Measurements from ENCODE around the gene PIH1D1. TPM values are rescaled to one million over a fixed set of nuclear protein-coding genes. Genes with fewer than 3 reads are reported as not detected.

The PIH1D1 gene
- total and polyA plus RNA-seq, 10 of the 15 experiments (the other 5 are each of a cell fraction or from before 2014, with no cell fraction given), result 16.1 to 153 (median 106) TPM

DNA sequence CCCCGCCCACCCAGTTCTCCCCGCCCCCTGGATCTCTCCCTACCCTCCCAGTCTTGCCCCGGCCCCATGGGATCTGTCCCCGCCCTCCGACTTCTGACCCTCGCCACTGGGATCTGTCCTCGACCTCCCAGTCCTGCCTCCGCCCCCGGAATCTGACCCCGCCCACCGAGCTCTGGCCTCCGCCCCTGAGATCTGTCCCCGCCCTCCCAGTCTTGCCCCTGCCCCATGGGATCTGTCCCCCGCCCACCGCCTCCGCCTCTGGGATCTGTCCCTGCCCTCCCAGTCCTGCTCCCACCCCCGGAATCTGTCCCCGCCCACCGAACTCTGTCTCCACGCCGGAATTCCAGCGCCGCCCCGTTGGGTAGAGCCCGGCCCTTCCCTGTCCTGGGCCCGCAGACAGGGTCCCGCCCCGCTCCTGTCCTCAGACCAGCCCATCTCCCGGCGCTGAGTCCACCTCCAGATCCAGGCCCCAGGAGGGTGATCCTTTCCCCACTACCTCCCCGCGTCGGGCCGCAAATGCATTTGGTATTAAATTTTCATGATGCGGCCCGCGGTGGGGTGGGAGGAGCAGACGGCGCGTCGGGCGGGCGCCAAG is 8.7 kb downstream of the PIH1D1 start:
- Histone ChIP-seq H3K4me3 (peak overlapping the region; percentile 81), H3K4me2 (ENCODE audit: control insufficient read depth, insufficient read depth) (peak overlapping the region; percentile 62), H3K27me3 (replicated peaks in 1 of 2; ENCODE audit: control insufficient read depth in 2 of 2, insufficient read depth in 2 of 2, low read length in 1 of 2) (peaks cover 9 to 23% of the 10 kb centered on the region in 2 experiments), H3K79me2 (ENCODE audit: control insufficient read depth, insufficient read depth, low read length) (no peaks in the 10 kb centered on the region), H3K36me3 (ENCODE audit: control insufficient read depth in 2 of 2, insufficient read depth in 2 of 2, low read length in 1 of 2) (peaks cover 0 to 3% of the 10 kb centered on the region in 2 experiments; a peak in 2 of 4 replicates), H3K9ac (ENCODE audit: control insufficient read depth, insufficient read depth, low read length) (peak overlapping the region; percentile 5; the same call in 1 of the 2 replicates), H2AFZ (ENCODE audit: control insufficient read depth, low read depth, low read length) (peak overlapping the region; percentile 76), H4K20me1 (ENCODE audit: control insufficient read depth, insufficient read depth) (no peaks in the 10 kb centered on the region), H3K4me1 (ENCODE audit: control insufficient read depth, insufficient read depth, low read length) (no peaks in the 10 kb centered on the region), H3K9me3 (replicated peaks; ENCODE audit: control insufficient read depth, insufficient read depth, low read length) (no peaks in the 10 kb centered on the region), H3K27ac (ENCODE audit: control insufficient read depth, insufficient read depth) (no peak overlapping the region; the same call in 1 of the 2 replicates)
- in situ Hi-C loops (cut with MboI) (no loop called here), intact Hi-C loops (cut with micrococcal nuclease; ENCODE audit: unreplicated experiment) (loop anchor here (1.0 kb wide), 7 partner anchors 27 to 217 kb away; partner anchors contain the start of gene FLT3LG)
- no peak for TF ChIP-seq FOXK2 (IDR thresholded peaks at IDR 0.05)
- TF ChIP-seq EGR1 (IDR thresholded peaks at IDR 0.05; ENCODE audit: borderline replicate concordance in 1 of 2, low read depth in 2 of 2, low read length in 2 of 2), result peak in 1 of 2 experiments; percentile 78; a peak in 1 of 3 replicates
- ATAC-seq (peak; percentile 68), FAIRE-seq (no peak), DNase-seq (ENCODE audit: low read depth, low spot score) (no peak)
- ChIA-PET CTCF (interaction anchor here (0.6 to 4.9 kb wide), 12 partner anchors 9 to 218 kb away, joined by 3 to 47 read pairs (median 4); partner anchors contain the start of genes ALDH16A1 and PIH1D1), POLR2A (interaction anchor here (1.0 to 1.5 kb wide), 4 partner anchors 9 to 52 kb away, joined by 3 to 5 read pairs (median 4); partner anchors contain the start of gene PIH1D1), RAD21 (ENCODE audit: unreplicated experiment) (interaction anchor here (0.5 to 1.8 kb wide), 12 partner anchors 9 to 249 kb away, joined by 3 to 15 read pairs (median 4); partner anchors contain the start of genes PIH1D1 and SCAF1), SMC1A (ENCODE audit: uncharacterized antibody, unreplicated experiment) (interaction anchor here (1.5 to 3.0 kb wide), 4 partner anchors 27 to 217 kb away, joined by 4 to 14 read pairs (median 4); no protein-coding TSS in a partner anchor)
- under 1% methylated on average over 15 of the region's 43 CpGs for WGBS (ENCODE audit: insufficient coverage, insufficient replicate concordance, low lambda C conversion rate, missing lambda C conversion rate)
- no TSS peak for BruUV-seq (replicated peaks)

DNA sequence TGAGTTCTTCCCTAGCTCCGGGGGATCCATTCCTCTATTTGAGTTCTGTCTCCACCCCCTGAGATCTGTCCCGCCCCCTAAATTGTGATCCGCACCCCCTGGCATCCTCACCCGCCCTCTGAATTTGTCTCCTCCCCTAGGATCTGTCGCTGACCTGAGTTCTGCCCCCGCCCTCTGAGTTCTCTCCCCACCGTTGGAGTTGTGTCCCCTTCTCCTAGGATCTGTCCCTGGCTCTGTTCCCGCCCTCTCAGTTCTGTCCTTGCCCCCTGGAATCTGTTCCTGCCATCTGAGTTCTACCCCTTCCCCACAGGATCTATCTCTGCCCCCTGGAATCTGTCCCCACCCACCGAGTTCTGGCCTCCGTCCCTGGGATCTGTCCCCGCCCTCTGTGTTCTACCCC is 9.3 kb downstream of the PIH1D1 start:
- Histone ChIP-seq H3K27ac (ENCODE audit: control insufficient read depth, insufficient read depth) (no peak overlapping the region), H3K4me2 (ENCODE audit: control insufficient read depth, insufficient read depth) (no peak overlapping the region), H3K4me1 (ENCODE audit: control insufficient read depth, insufficient read depth, low read length) (no peaks in the 10 kb centered on the region), H3K9me3 (replicated peaks; ENCODE audit: control insufficient read depth, insufficient read depth, low read length) (no peaks in the 10 kb centered on the region), H3K4me3 (peak overlapping the region; percentile 81; the same call in 1 of the 2 replicates), H4K20me1 (ENCODE audit: control insufficient read depth, insufficient read depth) (no peaks in the 10 kb centered on the region), H3K9ac (ENCODE audit: control insufficient read depth, insufficient read depth, low read length) (no peak overlapping the region), H3K27me3 (replicated peaks in 1 of 2; ENCODE audit: control insufficient read depth in 2 of 2, insufficient read depth in 2 of 2, low read length in 1 of 2) (peaks cover 9 to 23% of the 10 kb centered on the region in 2 experiments), H3K79me2 (ENCODE audit: control insufficient read depth, insufficient read depth, low read length) (no peaks in the 10 kb centered on the region), H3K36me3 (ENCODE audit: control insufficient read depth in 2 of 2, insufficient read depth in 2 of 2, low read length in 1 of 2) (peaks cover 0 to 3% of the 10 kb centered on the region in 2 experiments; a peak in 1 of 4 replicates), H2AFZ (ENCODE audit: control insufficient read depth, low read depth, low read length) (no peak overlapping the region)
- ChIA-PET CTCF (interaction anchor here (0.6 to 4.9 kb wide), 9 partner anchors 11 to 217 kb away, joined by 3 to 47 read pairs (median 4); partner anchors contain the start of gene ALDH16A1), RAD21 (ENCODE audit: unreplicated experiment) (interaction anchor here (0.5 to 1.8 kb wide), 12 partner anchors 10 to 249 kb away, joined by 3 to 15 read pairs (median 4); partner anchors contain the start of genes PIH1D1 and SCAF1), POLR2A (interaction anchor here (1.0 to 1.5 kb wide), 4 partner anchors 10 to 51 kb away, joined by 3 to 5 read pairs (median 4); partner anchors contain the start of gene PIH1D1), SMC1A (ENCODE audit: uncharacterized antibody, unreplicated experiment) (interaction anchor here (1.5 to 3.0 kb wide), 4 partner anchors 28 to 216 kb away, joined by 4 to 14 read pairs (median 4); no protein-coding TSS in a partner anchor)
- no peak for TF ChIP-seq CBX3 (IDR thresholded peaks at IDR 0.05; ENCODE audit: borderline replicate concordance, low read depth)
- no peak for TF ChIP-seq CHD4 (IDR thresholded peaks at IDR 0.05)
- no peak for TF ChIP-seq SPI1 (IDR thresholded peaks at IDR 0.05; ENCODE audit: borderline replicate concordance, insufficient read depth, low read depth, low read length)
- TF ChIP-seq PAX8 (IDR thresholded peaks at IDR 0.05), result no peak
- TF ChIP-seq STAT1 (conservative IDR thresholded peaks at IDR 0.05), result no peak
- no peak for TF ChIP-seq POLR2AphosphoS5 (IDR thresholded peaks at IDR 0.05; ENCODE audit: low read length)
- TF ChIP-seq, protein P1, sequence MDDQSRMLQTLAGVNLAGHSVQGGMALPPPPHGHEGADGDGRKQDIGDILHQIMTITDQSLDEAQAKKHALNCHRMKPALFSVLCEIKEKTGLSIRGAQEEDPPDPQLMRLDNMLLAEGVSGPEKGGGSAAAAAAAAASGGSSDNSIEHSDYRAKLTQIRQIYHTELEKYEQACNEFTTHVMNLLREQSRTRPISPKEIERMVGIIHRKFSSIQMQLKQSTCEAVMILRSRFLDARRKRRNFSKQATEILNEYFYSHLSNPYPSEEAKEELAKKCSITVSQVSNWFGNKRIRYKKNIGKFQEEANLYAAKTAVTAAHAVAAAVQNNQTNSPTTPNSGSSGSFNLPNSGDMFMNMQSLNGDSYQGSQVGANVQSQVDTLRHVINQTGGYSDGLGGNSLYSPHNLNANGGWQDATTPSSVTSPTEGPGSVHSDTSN (IDR thresholded peaks at IDR 0.05; ENCODE audit: insufficient replicate concordance, low read depth, low read length), result no peak
- TF ChIP-seq, protein P2, sequence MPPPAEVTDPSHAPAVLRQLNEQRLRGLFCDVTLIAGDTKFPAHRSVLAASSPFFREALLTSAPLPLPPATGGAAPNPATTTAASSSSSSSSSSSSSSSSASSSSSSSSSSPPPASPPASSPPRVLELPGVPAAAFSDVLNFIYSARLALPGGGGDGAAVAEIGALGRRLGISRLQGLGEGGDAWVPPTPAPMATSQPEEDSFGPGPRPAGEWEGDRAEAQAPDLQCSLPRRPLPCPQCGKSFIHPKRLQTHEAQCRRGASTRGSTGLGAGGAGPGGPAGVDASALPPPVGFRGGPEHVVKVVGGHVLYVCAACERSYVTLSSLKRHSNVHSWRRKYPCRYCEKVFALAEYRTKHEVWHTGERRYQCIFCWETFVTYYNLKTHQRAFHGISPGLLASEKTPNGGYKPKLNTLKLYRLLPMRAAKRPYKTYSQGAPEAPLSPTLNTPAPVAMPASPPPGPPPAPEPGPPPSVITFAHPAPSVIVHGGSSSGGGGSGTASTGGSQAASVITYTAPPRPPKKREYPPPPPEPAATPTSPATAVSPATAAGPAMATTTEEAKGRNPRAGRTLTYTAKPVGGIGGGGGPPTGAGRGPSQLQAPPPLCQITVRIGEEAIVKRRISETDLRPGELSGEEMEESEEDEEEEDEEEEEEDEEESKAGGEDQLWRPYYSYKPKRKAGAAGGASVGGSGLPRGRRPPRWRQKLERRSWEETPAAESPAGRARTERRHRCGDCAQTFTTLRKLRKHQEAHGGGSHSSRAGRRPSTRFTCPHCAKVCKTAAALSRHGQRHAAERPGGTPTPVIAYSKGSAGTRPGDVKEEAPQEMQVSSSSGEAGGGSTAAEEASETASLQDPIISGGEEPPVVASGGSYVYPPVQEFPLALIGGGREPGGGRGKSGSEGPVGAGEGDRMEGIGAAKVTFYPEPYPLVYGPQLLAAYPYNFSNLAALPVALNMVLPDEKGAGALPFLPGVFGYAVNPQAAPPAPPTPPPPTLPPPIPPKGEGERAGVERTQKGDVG (CRISPR knock-in tag; IDR thresholded peaks at IDR 0.05), result no peak
- no TSS peak for BruUV-seq (replicated peaks)
- ATAC-seq (no peak), FAIRE-seq (no peak), DNase-seq (ENCODE audit: low read depth, low spot score) (no peak)
- in situ Hi-C loops (cut with MboI), result no loop called here
- intact Hi-C loops (cut with micrococcal nuclease; ENCODE audit: unreplicated experiment), result no loop called here
- WGBS (ENCODE audit: insufficient coverage, insufficient replicate concordance, low lambda C conversion rate, missing lambda C conversion rate), result 3% methylated on average over 11 of the region's 11 CpGs
